Upper lobe of left lung (tissue), 4 donors: ENCODE results near the gene KLF15.
A peak's percentile ranks its signal among the peaks of the same experiment; 100 is the strongest.

Experiments
- EP300 ChIP-seq, 4 donors: sonication (generic); formaldehyde crosslinking; IDR thresholded peaks; one replicate each; pipeline ENCODE4 v1.5.1; 2017; ENCODE audit warnings: antibody characterized with exemption in 4 of 4, control low read depth in 2 of 4
- POLR2A ChIP-seq, 4 donors: fragments of 450-650 bp; IDR thresholded peaks; one replicate each; pipeline ENCODE4 v1.5.1; 2016 to 2017; ENCODE audit warnings: antibody characterized with exemption in 4 of 4, mild to moderate bottlenecking in 2 of 4
- POLR2AphosphoS5 ChIP-seq, 2 donors: sonication (generic); formaldehyde crosslinking; IDR thresholded peaks; one replicate each; pipeline ENCODE4 v1.5.1; 2017; ENCODE audit warnings: antibody characterized with exemption in 2 of 2
- TF ChIP-seq, protein P1 (sequence below), 6 experiments: fragments of 450-650 bp in 4 of 6; fragments of 200-600 bp in 2 of 6; sonication (generic) in 2 of 6; IDR thresholded peaks; one replicate each; pipeline ENCODE4 v1.5.1; 2016 to 2019; ENCODE audit warnings: antibody characterized with exemption in 6 of 6

DNA sequence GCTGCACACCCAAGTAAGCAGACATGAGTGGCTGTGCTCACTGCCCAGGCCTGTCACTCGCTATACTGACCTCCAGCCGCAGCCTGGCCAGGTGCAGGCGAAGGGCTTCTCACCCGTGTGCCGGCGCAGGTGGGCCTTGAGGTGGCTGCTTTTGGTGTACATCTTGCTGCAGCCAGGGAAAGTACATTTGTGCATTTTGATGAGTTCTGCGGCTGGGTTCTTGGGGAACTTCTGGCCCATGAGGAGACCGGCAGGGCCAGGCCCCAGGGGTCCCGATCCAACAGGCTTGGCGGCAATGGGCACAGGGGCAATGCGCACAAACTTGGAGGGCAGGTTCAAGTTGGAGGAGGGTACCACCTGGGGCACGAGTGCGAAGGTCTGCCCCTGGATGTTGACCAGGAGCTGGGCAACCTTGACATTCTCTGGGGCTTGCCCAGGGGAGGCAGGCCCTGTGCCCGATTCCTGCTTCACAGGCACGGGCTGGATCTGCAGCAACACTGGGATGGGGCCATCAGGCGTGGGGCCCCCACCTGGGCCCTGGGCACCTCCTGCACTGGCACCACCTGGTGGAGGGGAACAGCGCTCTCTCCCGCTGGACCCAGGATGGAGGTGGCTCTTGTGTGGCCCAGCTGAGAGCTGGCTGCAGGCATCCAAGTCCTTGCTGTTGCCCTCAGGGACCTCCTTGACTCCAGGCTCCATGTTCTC, 5.3 kb downstream of the KLF15 start:
- TF ChIP-seq, protein P1, sequence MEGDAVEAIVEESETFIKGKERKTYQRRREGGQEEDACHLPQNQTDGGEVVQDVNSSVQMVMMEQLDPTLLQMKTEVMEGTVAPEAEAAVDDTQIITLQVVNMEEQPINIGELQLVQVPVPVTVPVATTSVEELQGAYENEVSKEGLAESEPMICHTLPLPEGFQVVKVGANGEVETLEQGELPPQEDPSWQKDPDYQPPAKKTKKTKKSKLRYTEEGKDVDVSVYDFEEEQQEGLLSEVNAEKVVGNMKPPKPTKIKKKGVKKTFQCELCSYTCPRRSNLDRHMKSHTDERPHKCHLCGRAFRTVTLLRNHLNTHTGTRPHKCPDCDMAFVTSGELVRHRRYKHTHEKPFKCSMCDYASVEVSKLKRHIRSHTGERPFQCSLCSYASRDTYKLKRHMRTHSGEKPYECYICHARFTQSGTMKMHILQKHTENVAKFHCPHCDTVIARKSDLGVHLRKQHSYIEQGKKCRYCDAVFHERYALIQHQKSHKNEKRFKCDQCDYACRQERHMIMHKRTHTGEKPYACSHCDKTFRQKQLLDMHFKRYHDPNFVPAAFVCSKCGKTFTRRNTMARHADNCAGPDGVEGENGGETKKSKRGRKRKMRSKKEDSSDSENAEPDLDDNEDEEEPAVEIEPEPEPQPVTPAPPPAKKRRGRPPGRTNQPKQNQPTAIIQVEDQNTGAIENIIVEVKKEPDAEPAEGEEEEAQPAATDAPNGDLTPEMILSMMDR (IDR thresholded peaks at IDR 0.05), result peak in 1 of 6 experiments; percentile 6
- TF ChIP-seq POLR2A (IDR thresholded peaks at IDR 0.05) (no peak), EP300 (IDR thresholded peaks at IDR 0.05) (no peak), POLR2AphosphoS5 (IDR thresholded peaks at IDR 0.05) (no peak)
